ENCODE data around the gene AGBL1. TPM values are rescaled to one million over a fixed set of nuclear protein-coding genes. Genes with fewer than 3 reads are reported as not detected.

The AGBL1 gene
- total RNA-seq, 1 donor = not detected

DNA sequence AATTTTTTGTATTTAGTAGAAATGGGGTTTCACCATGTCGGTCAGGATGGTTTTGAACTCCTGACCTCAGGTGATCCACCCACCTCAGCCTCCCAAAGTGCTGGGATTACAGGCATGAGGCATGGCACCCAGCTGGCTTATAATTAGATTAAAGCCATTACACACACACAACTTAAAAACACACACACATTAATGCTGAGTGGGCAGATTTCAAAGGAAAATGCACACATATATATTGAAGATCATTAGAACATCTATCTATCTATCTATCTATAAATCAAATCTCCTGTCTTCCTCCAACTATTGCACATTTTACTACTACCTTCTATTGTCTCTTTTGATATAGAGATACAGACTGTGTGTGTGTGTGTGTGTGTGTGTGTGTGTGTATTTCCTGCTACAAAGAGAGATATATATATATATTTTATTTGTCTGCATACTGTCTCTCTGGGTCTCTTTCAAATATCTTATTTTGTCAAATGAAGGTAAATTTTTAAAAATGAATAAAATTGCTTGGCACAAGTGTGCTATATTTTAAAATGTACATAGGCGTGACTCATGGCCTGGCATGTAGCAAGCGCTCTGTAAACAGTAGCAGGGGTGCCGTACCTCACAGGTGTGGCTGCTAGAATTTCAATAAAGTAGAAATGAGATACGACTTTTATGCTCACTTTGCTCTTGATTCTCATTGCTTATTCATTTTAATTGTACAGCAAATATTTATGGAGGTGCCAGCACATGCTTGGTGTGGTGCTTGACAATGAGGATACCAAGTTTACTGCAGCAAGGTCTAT is 655.8 kb downstream of the AGBL1 start:
- H3K4me3 ChIP-seq (ENCODE audit: low read depth, low read length) = no peak overlapping the region
- TF ChIP-seq, protein P1, sequence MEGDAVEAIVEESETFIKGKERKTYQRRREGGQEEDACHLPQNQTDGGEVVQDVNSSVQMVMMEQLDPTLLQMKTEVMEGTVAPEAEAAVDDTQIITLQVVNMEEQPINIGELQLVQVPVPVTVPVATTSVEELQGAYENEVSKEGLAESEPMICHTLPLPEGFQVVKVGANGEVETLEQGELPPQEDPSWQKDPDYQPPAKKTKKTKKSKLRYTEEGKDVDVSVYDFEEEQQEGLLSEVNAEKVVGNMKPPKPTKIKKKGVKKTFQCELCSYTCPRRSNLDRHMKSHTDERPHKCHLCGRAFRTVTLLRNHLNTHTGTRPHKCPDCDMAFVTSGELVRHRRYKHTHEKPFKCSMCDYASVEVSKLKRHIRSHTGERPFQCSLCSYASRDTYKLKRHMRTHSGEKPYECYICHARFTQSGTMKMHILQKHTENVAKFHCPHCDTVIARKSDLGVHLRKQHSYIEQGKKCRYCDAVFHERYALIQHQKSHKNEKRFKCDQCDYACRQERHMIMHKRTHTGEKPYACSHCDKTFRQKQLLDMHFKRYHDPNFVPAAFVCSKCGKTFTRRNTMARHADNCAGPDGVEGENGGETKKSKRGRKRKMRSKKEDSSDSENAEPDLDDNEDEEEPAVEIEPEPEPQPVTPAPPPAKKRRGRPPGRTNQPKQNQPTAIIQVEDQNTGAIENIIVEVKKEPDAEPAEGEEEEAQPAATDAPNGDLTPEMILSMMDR (IDR thresholded peaks at IDR 0.05; ENCODE audit: insufficient read depth, low read length) = no peak
- no peak for DNase-seq (ENCODE audit: low read depth)

DNA sequence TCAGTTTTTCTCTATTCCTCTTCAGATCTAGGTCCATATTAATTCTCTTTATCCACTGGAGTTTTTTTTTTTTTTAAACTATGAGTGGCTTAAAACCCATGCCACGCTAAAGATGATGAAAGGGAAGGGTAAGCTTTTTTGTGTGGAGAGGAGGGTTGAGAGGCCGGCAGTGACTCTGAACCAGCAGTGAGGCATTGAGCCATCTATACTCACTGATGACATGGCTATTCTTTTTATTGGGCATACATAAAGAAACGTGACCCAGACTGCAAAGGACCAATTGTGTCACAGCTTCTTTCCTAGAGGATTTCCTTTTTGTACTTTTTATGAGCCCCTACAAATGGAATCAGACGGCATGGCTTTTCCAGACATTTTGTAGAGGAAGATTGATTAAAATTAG is 662.2 kb downstream of the AGBL1 start:
- no peak for DNase-seq (ENCODE audit: low read depth)
- TF ChIP-seq, protein P1 (IDR thresholded peaks at IDR 0.05; ENCODE audit: insufficient read depth, low read length) = no peak
- no peak overlapping the region for H3K4me3 ChIP-seq (ENCODE audit: low read depth, low read length)

DNA sequence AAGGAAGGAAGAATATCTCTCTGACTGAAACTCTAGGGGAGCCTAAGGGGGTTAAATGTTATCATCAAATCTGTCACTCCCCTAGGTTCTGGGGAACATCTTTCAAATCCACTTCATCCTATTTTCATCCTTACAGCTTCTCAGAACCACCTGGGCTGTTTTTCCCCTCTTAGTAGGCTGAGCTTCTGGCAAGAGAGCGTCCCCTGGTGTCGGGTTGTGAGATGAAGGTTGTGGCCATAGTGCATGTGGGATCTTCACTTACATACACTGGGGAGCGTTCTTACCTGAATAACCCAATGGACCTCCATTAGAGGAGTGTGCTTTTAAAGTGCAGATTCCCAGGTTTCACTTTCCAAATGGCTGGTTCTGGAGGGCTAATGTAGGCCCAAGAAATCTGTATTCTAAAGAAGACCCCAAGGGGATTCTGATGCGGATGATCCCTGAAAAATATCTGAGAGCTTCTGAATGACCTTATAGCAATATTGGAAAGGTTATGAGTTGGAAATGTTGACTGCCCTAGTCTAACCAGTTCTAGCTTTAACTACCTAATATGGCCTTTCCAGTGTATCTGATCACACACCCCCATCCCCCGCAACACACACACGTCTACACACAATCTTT is 663.7 kb downstream of the AGBL1 start:
- TF ChIP-seq, protein P1 (IDR thresholded peaks at IDR 0.05; ENCODE audit: insufficient read depth, low read length) = no peak
- no peak overlapping the region for H3K4me3 ChIP-seq (ENCODE audit: low read depth, low read length)
- DNase-seq (ENCODE audit: low read depth) = no peak

DNA sequence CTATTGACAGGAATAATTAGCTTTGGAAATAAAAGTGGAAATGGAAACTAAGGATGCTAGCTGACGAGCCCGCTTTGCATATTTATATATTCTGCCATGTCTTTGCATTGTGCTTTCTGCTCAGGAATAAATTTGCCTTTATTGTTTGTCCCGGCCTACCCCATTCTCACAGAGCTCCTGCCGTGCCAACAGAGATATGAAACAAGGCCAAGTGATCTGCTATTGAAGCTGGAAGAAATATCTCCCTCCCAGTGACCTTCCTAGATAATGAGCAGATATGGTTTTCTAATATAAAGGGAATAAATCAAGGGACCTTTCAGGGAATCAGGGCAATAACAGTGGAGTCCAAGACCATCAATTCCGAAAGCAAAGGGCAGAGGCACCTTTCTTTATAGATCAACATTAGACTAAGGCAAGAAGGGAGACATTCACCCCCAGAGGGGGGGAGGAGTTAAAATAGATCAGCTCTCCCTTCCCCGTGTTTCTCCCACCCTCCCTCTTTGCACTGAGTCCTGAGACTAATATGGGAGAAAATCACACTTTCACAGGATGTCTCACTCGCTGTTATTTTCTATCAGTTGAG is 664.6 kb downstream of the AGBL1 start:
- TF ChIP-seq, protein P1 (IDR thresholded peaks at IDR 0.05; ENCODE audit: insufficient read depth, low read length) = no peak
- no peak overlapping the region for H3K4me3 ChIP-seq (ENCODE audit: low read depth, low read length)
- no peak for DNase-seq (ENCODE audit: low read depth)

DNA sequence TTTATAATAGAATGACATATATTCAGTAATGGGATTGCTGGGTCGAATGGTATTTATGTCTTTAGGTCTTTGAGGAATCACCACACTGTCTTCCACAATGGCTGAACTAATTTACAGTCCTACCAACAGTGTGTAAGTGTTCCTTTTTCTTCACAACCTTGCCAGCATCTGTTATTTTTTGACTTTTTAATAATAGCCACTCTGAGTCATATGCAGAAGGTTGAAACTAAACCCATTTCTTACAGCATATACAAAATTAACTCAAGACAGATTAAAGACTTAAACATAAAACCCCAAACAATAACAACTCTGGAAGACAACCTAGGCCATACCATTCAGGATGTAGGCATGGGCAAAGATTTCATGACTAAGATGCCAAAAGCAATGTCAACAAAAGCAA is 671.4 kb downstream of the AGBL1 start:
- TF ChIP-seq, protein P1 (IDR thresholded peaks at IDR 0.05; ENCODE audit: insufficient read depth, low read length) = no peak
- no peak overlapping the region for H3K4me3 ChIP-seq (ENCODE audit: low read depth, low read length)
- DNase-seq (ENCODE audit: low read depth) = no peak

DNA sequence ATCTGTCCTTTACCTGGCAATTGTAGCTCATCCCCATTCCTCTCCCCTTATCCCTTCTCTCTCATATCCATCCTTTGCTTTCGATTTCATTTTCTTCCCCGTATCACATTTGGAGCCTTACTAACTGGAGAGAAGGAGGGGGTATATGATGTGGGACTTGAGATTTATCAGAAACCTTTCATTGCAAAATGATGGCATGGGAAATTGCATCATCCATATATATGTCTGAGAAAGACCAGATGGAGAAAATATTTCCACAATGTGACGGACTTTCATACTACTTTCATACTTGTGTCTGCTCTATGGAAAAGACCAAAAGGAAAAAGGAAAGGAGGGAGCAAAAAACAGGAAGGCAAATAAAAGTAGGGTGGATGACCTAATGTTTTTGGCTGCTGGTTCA is 675.2 kb downstream of the AGBL1 start:
- DNase-seq (ENCODE audit: low read depth) = no peak
- TF ChIP-seq, protein P1 (IDR thresholded peaks at IDR 0.05; ENCODE audit: insufficient read depth, low read length) = no peak

More for the DNA sequence above, 675.2 kb downstream of the AGBL1 start:
- H3K4me3 ChIP-seq (ENCODE audit: low read depth, low read length) = no peak overlapping the region

Measured in fibroblast of the aortic adventitia (primary cell).